GM19395 (cell line): ENCODE data around the gene OGA.

Source experiments
- ATAC-seq: cut with Tn5 transposase; IDR thresholded peaks from one replicate; pipeline ENCODE4 v1.9.1; 2021; ENCODE audit warnings: mild to moderate bottlenecking, moderate library complexity; ENCODE audit not compliant: unreplicated experiment

OGA gene

DNA sequence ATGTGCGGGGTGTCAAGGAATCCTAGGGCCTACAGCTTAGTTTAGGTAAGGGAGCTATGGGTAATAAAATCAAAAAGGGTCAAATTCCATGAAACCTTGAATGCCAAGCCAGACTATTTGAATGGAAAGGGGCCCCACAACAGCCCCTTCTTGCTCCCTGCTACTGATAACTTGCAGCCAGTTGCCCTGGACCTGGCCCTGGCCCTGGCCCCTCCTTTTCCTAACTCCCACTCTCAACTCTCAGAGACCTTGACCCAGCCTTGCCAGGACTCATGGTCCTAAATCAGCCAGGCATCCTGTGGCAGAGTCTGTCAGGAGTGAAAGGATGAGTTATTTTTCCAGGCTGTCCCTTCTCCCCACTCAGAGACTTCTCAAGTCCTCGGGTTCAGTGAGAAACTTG is 19.5 kb upstream of the OGA start:
- ATAC-seq = no peak

DNA sequence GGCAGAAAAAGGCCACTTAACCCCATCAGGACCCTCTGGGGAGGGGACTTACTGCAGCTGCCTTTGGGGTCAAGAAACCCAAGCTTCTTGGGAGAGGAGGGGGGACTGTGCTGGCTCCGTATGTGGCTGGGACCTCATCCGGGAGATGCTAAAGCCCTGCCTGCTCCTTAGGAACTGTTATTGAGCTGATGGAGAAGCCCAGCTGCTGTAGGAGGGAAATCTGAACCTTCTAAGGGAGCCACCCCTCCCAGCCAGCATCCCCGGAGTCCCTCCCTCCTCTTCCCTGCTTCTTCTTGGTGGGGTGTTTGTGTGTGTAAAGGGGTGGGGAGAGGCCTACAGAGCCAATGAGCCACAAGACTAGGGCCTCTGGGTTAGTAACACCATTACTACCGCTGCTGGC is 17.1 kb upstream of the OGA start:
- ATAC-seq = no peak

DNA sequence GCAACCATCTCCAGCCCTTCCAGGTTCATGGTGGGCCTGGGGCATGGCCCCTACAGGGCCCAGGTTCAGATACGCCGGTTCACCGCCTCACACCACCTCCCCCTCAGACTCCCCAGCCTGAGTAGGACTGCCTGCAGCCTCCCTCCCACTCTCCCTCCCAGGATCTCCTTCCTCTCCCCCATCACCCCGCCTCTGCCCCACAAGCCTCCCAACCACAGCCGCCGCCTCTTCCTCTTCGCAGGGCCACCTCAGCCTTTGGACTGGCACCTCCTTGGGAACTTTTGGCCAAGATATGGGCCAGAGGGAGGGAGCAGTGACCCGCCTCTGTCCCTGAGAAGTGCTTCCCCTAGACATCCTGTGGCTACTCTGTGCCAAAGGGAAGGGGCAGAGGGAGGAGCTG is 16.1 kb upstream of the OGA start:
- no peak for ATAC-seq

DNA sequence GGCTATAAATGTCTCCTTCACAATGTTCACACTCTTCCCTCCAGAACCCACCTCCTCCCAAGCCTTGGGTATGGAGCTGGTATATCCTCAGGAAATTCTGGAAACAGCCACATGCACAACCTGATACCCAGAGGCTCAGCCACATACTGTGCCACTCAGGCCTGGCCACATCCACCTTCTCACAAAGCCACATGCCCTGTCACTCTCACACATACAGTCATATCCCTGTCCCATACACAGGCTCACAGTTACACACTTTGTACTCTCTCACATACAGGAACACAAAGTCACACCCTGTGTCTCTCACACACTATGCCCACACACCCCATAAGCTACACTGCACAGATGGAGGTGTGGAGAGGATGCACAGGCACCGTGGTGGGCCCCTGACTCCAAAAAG is 15.2 kb upstream of the OGA start:
- ATAC-seq = no peak

DNA sequence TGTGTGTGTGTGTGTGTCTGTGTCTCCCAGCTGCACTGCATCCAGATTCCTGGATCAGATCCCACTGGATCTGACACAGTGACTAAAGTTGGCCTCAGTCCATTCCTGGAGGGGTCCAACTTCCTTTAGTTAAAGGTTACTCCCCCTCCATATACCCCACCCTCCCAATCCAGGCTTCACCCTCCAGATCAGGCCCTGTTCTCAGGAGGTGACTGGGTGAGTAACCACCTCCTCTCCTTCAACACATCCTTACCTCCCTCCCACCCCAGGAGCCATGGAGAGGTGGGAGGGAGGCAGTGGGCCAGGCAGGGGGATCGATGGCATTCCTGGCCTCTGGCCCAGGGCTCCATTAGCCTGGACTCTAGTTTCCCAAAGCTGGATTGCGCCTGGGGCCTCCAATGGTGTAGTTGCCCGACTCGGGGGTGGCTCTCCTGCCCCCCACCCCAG is 14.1 kb upstream of the OGA start:
- no peak for ATAC-seq

DNA sequence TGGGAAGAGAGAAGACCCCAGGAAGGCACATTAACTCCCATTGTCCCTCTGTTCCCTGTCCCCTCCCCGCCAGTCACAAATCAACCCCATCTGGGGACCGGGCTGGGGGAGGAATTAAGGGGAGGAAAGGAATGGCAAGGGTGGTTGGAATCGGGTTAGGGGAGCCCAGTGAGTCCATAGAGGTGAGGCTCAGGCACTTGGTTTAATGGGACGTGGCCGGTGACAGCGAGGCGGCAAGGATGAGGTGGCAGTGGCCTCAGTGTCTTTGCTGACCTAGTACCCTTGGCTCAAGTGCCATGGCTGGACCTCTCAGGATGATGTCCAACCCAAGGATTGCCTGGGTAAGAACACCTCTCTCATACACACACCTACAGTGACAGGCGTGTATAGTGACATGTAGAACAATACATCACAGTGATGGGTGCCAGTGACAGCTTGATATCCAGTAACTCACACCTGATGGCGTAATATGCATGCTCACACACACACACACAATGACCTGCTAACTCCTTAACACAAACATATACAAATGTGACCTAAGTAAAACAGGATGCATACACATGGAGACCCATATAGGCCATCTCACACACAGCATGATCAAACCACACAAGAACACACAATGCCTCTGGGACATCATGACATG is 13.0 kb upstream of the OGA start:
- no peak for ATAC-seq

DNA sequence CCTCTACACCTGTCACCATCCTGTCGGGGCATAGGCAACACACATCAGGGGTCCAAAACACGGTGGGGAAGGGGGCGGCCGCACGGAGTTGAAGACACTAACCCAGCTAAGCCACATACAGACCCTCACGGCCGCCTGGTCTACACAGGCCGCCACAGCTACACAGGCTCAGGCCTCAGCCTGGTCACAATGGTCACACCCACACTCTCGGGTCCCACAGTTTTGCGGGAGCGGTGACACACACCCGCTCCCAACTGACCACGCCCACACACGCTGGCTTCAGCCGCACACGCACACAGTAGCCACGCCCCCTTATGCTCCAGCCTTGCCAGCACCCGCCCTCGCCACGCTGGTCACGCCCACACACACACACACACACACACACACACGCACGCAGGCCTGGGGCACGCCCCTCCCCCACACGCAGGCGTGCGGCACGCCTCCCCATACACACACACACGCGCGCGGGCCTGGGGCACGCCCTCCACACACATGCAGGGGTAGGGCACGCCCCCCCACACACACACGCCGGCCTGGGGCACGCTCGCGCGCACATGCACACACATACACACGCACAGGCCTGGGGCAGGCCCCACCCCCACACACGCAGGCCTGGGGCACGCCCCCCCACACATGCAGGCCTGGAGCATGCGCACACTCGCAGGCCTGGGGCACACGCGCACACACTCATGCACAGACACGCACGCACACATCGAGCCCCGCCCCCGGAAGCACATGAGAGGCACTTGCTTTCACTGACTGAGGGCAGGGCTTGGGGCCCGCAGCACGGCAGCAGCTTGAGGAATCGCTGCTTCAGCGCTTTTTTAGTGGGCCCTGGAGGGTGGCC is 12.3 kb upstream of the OGA start:
- peak; percentile 65 for ATAC-seq

DNA sequence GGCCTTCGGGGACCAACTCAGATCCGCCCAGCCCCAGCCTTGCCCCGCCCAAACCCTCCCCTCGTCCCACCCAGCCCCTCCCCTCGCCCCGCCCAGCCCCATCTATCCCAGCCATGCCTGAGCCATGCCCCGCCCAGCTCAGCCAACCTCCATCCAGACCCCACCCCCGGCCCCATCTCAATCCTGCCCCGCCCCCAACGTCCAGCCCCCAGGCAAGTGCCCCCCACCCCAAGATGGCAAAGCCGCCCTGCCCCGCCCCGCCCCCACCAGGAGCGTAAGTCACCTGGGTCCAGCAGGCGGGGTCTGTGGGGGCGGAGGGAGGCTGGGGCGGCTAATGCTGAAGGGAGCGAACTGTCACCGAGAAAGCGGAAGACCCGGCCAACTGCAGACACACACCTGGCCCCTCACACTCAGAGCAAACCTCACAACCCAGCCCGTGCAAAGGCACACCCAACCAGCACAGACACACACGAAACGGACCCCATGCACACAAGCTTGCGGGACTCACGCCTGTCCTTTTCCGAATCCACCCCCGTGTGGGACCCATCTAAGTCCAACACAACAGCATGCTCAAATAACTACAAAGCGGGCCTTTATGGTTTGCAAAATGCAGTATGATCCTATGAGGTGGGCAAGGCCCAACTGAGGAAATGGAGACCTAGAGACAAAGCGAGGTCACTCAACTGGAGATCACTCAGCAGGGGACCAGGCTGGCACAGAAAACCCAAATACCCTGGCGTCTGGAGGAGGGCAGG is 11.5 kb upstream of the OGA start:
- peak; percentile 31 for ATAC-seq

DNA sequence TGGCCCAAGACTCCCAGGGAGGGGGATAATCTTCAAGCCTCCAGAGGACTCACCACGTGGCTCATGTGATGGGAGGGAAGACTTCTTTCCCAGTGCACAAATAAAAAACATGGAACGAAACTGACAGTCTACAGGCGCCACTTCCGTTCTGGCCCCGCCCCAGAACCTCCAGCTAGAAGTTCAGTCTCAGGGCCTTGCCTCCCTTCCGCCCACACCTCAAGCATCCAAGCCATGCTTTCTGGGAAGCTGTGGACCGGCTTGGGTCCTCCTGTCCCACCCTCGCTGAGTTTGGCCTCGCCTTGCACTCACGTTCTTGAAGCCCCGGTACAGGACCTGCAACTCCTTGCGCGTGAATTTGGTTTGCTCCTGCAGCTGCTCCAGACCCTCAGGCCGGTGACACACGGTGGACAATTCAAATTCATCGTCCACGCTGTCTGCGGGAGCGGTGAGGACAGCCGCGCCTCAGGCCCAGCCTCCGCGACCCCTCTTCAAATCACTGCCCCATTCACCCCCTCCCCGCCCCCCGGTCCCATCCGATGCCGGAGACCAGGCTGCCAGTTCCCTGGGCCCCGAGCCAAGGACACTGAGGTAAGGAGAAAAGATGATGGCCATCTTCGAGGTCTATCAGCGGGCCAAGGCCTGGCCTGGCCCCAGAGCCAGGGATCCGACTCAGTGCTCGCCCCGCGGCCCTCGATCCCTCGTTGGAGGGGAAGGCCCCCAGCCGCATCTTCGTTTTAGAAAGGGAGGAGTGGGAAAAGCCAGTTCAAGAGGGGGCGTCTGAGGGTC is 10.7 kb upstream of the OGA start:
- no peak for ATAC-seq

DNA sequence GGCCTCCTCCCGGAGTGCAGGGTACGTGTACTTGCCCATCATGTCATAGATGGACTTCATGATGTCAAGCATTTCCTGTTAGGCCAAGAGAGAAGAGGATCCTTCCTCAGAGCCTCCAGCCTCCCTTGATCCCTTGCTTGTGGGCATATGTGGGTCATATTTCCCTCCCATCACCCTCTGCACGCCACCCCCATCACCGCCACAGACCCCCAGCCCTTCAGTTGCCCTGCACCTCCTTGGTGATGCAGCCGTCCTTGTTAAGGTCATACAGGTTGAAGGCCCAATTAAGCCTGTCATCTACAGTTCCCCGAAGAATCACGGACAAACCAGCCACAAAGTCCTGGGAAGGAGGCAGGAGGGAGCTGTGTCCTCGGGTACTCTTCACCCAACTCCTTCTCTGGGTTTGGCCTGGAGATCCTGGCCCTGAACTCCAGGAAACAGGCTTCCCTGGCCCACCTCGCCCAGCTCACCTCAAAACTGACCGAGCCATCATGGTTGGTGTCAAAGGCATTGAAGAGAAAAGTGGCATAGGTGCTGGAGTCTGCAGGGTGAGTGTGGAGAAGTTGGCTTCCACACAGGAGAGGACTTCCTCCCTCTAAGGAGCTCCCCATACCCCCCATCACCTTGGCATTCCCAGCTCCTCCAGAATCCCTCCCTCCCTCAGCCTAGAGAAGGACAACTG is 9.8 kb upstream of the OGA start:
- ATAC-seq = no peak

DNA sequence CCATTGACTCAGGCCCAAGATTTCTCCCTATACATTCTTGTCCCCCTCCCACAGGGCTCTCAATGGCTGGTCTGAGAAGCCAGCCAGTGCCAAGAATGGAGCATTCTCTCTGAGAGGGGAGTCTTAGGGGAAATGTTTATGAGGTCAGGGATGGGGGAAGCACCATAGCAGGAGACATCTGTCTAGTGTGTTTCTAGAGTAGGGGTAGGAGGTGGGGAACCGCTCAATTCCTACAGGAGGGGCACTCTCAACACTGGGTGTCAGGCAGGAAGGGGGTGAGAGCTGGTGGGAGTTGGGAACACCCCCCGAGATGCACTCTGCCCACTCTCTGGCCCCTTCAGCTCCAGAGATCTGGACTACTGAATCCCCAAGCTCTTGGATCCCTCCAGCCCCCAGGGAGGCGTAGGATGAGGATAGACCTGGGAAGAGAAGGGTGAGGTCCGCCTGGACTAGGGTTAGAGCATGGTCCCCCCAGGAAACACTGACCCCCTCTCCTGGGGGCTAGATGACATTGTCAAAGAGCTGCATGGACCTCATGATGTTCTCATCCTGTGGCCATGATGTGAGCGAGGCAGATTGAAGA is 8.7 kb upstream of the OGA start:
- no peak for ATAC-seq

DNA sequence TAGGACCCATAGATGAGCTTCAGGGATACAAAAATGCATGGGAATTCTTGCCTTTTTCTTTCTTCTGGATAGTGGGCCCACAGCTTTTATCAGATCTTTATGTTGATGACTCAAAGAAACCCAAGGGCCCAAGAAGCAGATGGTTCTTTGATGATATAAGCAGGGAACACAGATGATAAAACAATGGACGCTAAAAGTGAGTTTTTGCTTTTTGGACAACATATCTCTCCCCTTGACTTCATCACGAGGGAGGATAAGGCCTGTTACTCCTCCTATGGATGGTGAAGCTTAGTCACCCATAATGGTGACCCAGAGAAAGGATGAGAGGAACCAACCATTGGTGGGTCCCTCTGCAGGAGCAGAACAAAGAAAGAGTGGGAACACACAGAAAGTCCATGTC is 6.5 kb upstream of the OGA start:
- ATAC-seq = no peak

DNA sequence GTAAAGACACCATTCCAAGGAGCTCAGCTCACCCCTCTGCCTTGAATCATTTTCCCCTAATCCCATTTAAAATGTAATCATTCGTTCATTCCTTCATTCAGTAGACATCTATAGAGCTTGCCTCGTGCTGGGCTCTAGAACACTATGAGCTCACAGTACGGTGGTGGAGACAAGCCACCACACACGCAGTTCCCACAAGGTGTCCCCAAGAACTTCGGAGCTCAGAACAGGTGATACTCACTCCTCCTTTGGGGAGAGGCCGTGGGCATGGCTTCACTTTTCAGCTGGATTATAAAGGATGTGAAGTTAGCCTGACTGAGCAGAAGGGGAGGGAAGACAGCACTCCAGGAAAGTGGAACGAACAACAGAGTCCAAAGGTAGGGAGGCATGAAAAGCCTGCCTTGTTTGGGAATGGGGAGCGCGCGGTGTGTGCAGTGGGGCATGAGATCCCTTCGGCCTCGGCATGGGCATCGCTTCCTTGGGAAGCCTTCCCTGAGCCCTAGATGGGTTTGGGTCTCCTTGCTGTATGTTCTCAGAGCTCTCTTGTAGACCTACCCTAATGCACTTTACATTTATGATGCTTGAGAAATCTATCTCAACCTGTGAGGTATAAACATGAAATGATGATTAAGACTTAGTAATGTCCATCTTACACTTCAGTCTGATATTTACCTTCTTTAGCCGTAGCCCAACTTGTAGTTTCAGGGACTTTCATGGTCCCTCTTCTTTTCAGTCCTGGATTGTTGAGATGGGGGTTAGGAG is 809 bp upstream of the OGA start:
- peak; percentile 26 for ATAC-seq

DNA sequence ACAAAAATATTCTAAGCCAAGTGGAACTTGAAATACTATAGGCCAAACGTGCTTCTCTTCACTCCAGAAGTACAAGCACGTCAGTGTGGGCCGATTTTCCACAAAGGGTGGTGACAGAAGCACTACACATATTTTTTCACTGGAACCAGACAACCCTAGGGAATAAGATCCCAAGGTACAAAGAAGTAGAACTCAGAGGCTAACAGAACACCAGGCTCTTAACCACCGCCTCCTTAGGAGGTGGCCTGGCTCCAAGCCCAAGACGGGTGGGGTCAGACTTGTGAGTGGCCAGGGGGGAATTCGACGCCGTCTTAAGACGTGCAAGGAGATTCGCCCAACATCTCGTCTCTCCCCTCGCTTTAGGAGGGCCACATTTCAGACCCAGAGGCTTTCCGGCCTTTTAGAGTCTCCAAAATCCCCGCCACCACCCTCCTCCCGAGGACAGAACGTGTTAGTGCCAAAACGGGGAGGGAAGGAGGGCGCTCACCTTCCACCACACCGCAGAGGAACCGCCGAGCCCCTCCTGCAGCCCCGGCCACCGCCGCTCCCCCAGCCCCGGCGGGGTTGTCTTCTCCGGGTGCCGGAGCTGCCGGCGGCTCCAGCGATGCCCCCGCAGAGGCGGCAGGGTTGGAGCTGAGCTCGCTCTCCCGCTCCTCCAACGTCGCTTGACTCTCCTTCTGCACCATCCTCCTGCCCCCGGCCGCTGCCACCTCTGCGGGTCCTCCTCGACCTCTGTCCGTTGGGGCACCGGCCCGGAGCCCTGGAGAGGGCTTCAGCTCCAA is 716 bp downstream of the OGA start:
- peak; percentile 7 for ATAC-seq

DNA sequence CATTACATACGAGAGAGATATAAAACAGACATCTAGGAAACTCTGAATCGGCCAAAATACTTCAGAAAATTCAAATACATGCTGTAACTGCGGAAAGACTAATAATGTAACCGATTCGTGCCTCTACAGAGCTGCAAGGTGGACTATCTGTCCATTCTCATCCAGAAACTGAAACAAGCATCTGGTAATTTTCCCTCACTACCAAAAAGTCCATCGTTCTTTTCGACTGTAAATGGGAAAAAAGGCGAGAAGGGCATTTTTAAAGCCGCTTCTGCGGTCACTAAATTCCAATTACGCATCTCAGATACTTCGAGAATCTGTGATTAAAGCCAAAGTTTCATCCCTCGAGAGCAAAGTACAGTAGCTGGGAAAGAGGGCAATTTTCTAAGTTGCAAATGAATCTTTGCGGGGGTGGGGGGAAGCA is 1.3 kb downstream of the OGA start:
- no peak for ATAC-seq

DNA sequence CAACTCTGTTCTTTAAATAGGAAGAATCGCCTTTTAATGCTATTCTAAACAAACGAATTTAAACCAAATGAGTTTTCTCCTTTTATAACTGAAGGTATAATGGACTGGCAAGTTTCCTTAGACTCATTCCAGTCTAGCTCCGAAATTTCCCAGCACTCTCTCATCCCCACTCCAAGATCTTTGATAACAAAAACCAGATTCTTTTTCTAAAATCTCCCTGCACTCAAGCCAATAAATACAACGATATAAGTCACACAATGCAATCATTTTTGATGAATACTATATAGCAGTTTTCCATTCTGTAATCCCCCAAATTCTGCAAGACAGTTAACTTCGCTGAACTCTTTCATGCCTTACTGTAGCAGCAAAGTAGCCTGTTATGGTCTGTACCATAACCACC is 1.9 kb downstream of the OGA start:
- ATAC-seq = no peak

DNA sequence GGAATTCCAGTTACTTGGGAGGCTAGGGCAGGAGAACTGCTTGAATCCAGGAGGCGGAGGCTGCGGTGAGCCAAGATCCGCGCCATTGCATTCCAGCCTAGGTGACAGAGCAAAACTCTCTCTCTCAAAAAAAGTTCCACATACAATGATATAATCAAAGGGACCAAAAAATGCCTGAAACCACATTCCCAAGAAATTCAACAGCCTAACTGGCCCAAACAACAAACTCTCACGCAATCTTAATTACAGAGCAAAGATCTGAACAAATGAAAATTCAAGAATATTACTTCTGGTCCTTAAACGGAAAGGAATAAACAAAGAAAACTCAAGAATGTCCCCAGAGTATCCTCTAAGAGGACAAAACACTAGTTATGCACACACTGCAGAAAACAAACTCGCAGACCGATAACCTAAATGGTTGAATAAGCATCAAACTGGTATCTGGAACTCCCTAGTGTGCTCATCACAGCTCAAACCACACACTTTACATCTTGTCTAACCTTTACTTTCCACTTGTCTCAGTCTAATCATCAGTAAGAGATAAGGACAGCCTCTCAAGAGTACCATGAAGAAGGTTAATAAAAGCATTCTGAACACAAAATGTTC is 3.7 kb downstream of the OGA start:
- ATAC-seq = no peak

DNA sequence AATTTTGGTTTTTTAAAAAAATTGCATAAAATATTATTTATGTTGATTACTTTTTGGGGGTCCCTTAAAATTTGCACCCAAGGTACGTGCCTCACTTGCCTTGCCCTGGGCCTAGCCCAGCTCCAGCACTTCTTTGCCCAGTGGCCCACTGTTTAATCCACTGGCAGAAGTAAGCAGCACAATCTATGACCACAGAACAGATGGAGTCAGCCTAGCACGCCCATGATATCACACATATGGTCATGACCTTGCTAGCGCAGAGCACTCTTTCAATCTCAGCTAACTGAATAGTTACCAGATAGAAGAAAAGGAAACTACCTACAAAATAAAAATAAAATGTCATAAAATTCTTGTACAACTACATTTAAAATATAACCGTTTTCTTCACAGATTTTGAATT is 5.6 kb downstream of the OGA start:
- ATAC-seq = no peak
